ENCODE measurements around the gene SLC9B1.
"Not testable (repeated sequence)": the region's sequence is repeated elsewhere in the genome, so short reads cannot be mapped to it uniquely, and the experiment has no call there.

Gene SLC9B1

GRCh38 chr4:102959496-102959895, 60.0 kb downstream of the SLC9B1 start:
- H3K4me3 ChIP-seq (ENCODE audit: low read depth, low read length) = no peak overlapping the region
- in situ Hi-C loops (cut with HindIII; ENCODE audit: low pct_ligation_motif_present, low sequenced_read_pairs) = no loop called here
- H3K27ac ChIP-seq = no peak overlapping the region
- no peaks in the 10 kb centered on the region for H3K27me3 ChIP-seq (replicated peaks)
- no peak for TF ChIP-seq CTCF (IDR thresholded peaks at IDR 0.05; ENCODE audit: low read depth, low read length, missing control alignments)
- DNase-seq = no peak
- no peaks in the 10 kb centered on the region for H3K36me3 ChIP-seq (replicated peaks)

GRCh38 chr4:102945066-102945465, 74.4 kb downstream of the SLC9B1 start:
- DNase-seq = no peak
- in situ Hi-C loops (cut with HindIII; ENCODE audit: low pct_ligation_motif_present, low sequenced_read_pairs) = no loop called here
- Histone ChIP-seq H3K36me3 (replicated peaks) (no peaks in the 10 kb centered on the region), H3K27me3 (replicated peaks) (no peaks in the 10 kb centered on the region), H3K27ac (no peak overlapping the region), H3K4me3 (ENCODE audit: low read depth, low read length) (no peak overlapping the region)
- no peak for TF ChIP-seq CTCF (IDR thresholded peaks at IDR 0.05; ENCODE audit: low read depth, low read length, missing control alignments)

DNA sequence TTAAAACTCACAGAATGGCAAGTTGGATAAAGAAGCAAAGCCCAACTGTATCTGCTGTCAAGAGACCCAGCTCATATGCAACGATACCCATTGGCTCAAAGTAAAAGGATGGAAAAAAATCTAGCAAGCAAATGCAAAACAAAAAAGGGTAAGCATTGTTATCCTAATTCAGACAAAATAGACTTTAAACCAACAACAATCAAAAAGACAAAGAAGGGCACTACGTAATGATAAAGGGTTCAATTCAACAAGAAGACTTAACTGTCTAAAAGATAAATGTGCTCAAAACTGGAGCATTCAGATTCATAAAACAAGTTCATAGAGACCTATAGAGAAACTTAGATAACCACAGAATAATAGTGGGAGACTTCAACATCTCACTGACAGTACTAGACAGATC, 81.4 kb downstream of the SLC9B1 start:
- H3K4me3 ChIP-seq (ENCODE audit: low read depth, low read length); DNase-seq; H3K36me3 ChIP-seq (replicated peaks); H3K27me3 ChIP-seq (replicated peaks); in situ Hi-C loops (cut with HindIII; ENCODE audit: low pct_ligation_motif_present, low sequenced_read_pairs); H3K27ac ChIP-seq: not testable (repeated sequence)

DNA sequence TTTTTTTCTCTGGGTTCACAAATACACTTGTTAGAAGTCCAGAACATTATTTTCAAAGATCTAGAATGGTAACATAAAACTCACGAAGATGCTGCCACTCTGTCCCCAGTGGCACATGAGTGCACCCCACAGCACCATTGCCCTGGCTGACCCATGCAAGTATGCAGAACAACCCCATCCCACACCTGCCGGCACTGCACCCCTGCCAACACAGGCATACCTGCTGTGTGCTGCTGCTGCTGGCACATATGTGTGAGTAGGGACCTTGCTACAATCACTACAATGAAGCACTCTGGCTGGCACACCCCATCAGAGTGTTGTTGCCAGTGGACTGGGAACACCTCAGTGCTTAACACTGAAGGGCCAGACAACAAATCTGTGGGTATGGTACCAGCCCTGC, 83.8 kb downstream of the SLC9B1 start:
- in situ Hi-C loops (cut with HindIII; ENCODE audit: low pct_ligation_motif_present, low sequenced_read_pairs) = no loop called here
- Histone ChIP-seq H3K27me3 (replicated peaks) (no peaks in the 10 kb centered on the region), H3K36me3 (replicated peaks) (no peaks in the 10 kb centered on the region), H3K4me3 (ENCODE audit: low read depth, low read length) (no peak overlapping the region), H3K27ac (no peak overlapping the region)
- DNase-seq = no peak
- no peak for TF ChIP-seq CTCF (IDR thresholded peaks at IDR 0.05; ENCODE audit: low read depth, low read length, missing control alignments)

- H3K27ac ChIP-seq; in situ Hi-C loops (cut with HindIII; ENCODE audit: low pct_ligation_motif_present, low sequenced_read_pairs); H3K27me3 ChIP-seq (replicated peaks); DNase-seq; H3K36me3 ChIP-seq (replicated peaks); H3K4me3 ChIP-seq (ENCODE audit: low read depth, low read length): not testable (repeated sequence)
These were observed 99.8 kb downstream of the SLC9B1 start for GRCh38 chr4:102919697-102920096.

DNA sequence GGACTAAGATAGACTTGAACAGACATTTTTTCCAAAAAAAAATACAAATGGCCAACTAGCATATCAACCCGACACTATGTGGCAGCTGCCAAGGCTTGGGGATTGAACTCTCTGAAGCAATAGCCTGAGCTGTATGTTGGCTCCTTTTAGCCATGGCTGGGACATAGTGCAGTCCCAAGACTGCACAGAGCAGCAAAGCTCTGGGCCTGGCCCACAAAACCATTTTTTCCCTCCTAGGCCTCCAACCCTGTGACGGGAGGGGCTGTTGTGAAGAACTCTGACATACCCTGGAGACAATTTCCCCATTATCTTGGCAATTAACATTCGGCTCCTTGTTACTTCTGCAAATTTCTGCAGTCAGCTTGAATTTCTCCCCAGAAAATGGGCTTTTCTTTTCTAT, 100.6 kb downstream of the SLC9B1 start:
- Histone ChIP-seq H3K4me3 (ENCODE audit: low read depth, low read length) (no peak overlapping the region), H3K27ac (no peak overlapping the region), H3K27me3 (replicated peaks) (no peaks in the 10 kb centered on the region), H3K36me3 (replicated peaks) (no peaks in the 10 kb centered on the region)
- in situ Hi-C loops (cut with HindIII; ENCODE audit: low pct_ligation_motif_present, low sequenced_read_pairs) = no loop called here
- no peak for DNase-seq
- TF ChIP-seq CTCF (IDR thresholded peaks at IDR 0.05; ENCODE audit: low read depth, low read length, missing control alignments) = no peak

- no peak for TF ChIP-seq CTCF (IDR thresholded peaks at IDR 0.05; ENCODE audit: low read depth, low read length, missing control alignments)
- DNase-seq = no peak
- in situ Hi-C loops (cut with HindIII; ENCODE audit: low pct_ligation_motif_present, low sequenced_read_pairs) = no loop called here
- Histone ChIP-seq H3K27ac (no peak overlapping the region), H3K27me3 (replicated peaks) (no peaks in the 10 kb centered on the region), H3K4me3 (ENCODE audit: low read depth, low read length) (no peak overlapping the region), H3K36me3 (replicated peaks) (no peaks in the 10 kb centered on the region)
These were observed 117.7 kb downstream of the SLC9B1 start for GRCh38 chr4:102901804-102902203.

- H3K4me3 ChIP-seq (ENCODE audit: low read depth, low read length); H3K27me3 ChIP-seq (replicated peaks); H3K27ac ChIP-seq; DNase-seq; in situ Hi-C loops (cut with HindIII; ENCODE audit: low pct_ligation_motif_present, low sequenced_read_pairs); H3K36me3 ChIP-seq (replicated peaks): not testable (repeated sequence)
These were observed 121.9 kb downstream of the SLC9B1 start for GRCh38 chr4:102897610-102898009.

DNA sequence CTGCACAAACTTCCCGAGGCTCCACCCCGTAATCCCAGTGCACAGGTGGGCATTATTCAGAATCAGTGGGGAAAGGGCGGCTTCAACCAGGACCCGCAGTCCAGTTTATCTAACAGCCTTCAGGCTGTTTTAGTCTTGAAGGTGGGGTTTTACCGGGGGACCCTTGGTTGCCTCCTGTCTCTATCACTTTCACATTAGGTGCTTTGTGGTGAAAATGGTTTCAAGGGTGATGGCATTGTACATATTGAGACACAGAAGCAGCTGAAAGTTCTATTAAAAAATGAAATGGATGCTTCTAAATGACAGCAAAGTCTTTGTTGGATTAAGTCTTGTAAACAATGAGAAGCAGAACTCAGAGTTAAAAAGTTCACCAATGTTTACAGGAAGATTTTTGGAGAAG, 123.0 kb downstream of the SLC9B1 start:
- H3K4me3 ChIP-seq (ENCODE audit: low read depth, low read length); H3K36me3 ChIP-seq (replicated peaks); in situ Hi-C loops (cut with HindIII; ENCODE audit: low pct_ligation_motif_present, low sequenced_read_pairs); H3K27ac ChIP-seq; DNase-seq; H3K27me3 ChIP-seq (replicated peaks): not testable (repeated sequence)

GRCh38 chr4:102889866-102890265, 129.6 kb downstream of the SLC9B1 start:
- in situ Hi-C loops (cut with HindIII; ENCODE audit: low pct_ligation_motif_present, low sequenced_read_pairs) = not testable (repeated sequence)

More at GRCh38 chr4:102889866-102890265, 129.6 kb downstream of the SLC9B1 start:
- not testable (repeated sequence) for H3K4me3 ChIP-seq (ENCODE audit: low read depth, low read length); H3K36me3 ChIP-seq (replicated peaks); DNase-seq; H3K27ac ChIP-seq; H3K27me3 ChIP-seq (replicated peaks)
